HG02763 (cell line): Measurements from ENCODE around the gene PDE9A.

Source experiments
- ATAC-seq: cut with Tn5 transposase; IDR thresholded peaks from one replicate; pipeline ENCODE4 v1.9.1; 2021; ENCODE audit warnings: mild to moderate bottlenecking, moderate library complexity; ENCODE audit not compliant: unreplicated experiment

The PDE9A gene

DNA sequence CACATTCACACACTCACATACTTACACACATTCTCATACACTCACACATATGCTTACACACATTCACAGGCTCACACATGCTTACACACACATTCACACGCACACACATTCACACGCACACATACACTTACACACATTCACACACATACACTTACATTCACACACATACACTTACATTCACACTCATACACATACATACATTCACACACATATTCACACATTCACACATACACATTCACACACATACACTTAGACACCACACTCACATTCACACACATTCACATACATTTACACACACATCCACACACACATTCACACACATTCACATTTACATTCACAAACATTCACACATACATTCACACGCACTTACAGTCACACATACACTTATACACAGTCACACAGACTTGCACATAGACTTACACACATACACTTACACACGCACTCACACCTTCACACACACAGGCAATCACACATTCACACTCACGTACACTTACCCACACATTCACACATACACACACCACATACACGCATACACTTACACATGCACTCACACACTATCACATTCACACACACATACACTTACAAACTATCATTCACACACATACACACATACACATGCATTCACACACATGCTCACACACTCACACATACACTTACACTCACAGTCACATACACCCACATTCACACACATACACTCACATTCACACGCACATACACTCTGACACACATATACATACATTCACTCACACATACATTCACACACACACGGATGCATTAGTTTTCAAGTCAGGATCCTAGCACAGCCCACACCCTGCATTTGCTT, 16.8 kb downstream of the PDE9A start:
- no peak for ATAC-seq

DNA sequence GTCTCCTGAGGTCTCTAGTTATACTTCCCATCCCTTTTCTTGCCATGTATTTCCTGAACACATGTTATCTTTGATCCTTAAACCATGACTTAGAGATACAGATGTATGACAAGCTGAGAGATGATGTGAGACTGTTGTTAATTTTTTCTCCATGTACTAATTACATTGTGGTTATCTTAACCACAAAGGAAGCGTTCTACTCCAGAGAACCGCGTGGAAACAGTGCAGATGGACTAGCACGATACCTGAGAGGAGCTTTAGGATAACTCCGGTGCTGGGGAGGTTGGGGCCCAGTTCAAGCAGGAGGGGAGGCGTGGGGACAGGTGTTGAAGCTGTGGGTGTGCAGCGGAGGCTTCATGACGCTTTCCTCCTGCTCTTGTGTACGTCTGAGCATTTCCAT, 17.5 kb downstream of the PDE9A start:
- no peak for ATAC-seq

DNA sequence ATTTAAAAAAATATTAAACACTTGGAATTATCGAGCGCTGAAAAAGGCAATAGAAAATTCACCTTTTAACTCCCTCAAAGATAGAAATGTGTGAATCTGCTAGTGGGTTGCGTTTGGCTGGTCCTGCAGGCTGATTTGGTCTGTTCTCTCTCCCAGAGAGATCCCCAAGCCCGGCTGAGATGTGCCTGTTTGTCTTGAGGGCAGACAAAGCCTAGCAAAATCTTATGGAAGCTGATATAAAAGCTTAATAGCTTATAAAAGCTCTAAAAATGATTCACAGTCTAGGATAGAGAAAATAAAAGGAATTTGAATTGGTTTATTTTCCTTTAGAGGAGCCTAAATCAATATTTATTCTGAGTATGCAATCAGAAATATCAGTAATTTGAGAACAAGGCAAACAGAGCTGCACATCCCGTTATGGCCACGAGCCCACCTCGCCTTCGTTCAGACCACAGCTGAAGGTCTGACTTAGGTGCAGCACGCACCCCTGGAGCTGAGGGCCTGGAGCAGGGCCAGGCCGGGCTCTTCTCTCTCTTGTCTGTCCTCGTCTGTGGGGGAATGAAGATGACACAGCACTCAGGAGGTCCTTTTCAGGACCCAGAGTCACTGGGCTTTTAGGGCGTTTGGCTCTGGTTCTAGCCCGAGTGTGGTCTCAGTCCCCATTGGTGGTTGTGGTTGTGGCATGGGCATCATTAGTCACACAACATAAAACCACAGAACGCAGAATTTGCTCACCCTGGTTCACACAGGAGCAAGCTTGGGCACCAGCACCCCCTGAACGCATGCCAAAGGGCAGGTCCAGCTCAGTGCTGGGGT, 18.6 kb downstream of the PDE9A start:
- no peak for ATAC-seq

DNA sequence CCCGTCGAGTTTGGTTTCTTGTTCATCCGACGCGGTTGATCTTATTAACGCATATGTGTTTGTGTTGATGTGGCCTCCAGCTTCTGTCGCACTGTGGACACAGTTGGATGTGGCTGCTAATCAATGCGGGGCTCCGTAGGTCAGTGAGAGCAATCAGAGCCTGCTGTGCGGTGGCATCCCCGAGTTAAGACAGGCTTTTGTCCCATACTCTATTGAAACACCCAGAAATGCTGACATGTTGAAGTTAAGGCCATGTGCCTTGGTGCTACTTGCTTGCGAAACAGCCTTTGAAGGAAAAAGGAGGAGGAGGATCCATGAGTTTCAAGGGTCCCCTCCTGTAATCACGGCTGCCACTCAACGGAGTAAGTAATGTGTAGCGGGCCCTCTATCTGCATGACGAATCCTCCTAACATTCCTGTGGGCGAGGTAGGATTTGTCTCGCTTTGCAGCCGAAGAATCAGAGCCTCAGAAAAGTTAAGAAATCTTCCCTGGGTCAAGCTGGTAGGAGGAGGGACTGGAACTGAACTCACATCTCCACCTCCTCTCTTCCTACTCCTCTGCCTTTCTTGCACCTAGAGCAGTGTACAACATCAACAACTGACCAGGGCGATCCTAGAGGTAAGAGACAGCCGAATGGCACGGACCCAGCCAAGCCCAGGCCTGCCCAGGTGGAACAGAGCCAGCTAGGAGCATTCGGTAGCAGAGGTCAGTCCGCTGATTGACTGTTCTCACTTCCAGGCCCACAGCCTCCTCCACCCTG, 19.5 kb downstream of the PDE9A start:
- ATAC-seq = no peak

DNA sequence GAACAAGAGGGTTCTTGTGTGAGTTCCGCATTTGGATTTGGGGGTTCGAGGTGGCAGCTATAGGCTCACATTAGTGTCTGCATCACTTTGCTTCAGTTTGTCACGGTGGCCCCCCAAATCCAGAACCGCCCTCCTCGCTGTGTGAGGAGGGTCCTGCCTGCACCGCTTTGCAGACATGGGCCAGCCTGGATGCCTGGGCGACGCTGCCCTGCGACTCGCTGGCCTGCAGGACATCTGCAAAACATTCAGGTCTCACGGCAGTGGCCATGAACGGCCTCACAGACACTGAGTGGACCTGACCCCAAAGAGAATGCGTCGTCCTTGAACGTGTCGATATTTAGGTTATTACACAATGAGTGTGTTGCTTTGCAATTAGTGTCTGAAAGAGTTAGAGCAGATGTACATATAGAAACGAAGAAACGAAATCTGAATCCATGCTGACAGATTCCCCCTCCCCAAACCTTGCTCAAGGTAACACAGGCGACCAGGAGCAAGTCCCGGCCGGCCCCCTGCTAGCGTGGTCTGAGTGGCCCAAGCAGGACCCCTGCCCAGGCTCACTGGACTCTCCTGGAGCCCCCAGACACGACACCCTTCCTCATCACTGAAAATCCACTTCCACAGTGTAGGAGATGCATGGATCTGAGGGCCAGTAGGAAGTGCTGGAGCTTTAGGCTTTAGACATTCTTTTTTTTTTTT, 20.4 kb downstream of the PDE9A start:
- ATAC-seq = no peak

DNA sequence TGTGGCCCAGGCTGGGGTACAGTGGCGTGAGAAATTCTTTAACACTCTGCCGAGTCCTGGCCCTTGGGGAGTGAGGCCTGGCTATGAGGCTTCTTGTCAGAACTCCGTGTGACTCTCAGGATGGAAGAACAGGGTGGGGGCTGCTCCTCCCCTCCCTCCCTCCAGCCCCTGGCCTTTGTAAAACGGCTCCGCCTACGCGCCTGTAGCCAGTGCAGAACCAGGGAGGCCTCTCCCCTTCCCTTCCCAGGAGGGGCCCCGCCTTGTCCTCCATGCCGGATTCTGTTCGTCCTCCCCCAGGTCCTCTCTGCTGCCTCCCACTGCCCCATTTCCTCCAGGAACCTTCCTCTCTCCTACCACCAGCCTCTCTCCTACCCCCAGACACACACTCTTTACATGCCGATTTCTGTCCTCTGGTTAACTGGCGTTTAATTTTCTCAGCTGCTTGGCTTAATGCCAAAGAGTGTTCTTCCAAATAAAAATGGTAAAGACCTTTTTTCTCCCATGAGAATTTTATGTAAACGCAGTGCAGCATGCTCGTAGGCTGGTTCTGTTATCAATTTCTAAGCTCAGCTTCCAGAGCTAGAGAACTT, 21.0 kb downstream of the PDE9A start:
- ATAC-seq = no peak

DNA sequence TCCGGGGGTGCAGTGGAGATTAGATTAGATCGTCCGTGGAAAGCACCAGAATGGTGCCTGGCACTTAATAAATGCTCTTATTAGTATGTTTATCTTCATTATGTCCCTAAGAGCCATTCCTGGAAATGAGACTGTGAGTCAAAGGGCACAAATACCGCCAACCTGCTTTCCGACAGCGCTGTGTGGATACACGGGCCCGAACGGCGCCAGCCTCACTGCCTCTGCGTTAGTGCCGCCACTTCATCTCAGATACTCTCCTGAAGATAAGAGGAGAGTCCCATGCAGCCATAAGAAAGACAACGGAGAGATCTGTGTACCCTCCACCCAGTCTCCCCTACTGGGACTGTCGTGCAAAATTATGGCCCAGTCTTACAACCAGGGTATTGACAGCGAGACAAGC, 22.0 kb downstream of the PDE9A start:
- no peak for ATAC-seq

DNA sequence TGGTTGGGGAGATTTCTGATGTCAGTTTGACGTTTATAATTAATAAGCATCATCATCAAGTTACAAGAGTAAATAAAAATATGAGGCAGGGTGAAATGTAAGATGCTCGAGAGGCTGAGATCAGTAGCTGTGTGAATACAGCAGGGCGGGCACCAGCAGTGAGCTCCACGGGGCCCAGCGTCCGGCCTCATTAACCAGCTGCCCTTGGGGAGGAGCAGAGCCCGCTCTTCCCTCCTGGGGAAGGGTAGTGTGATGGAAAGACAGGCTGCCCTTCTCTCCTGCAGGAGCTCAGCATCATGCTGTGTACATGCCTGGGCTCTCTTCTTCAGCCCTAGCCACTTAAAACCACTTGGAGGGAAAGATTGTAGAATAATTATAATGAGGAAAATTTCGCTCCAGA, 23.4 kb downstream of the PDE9A start:
- no peak for ATAC-seq

DNA sequence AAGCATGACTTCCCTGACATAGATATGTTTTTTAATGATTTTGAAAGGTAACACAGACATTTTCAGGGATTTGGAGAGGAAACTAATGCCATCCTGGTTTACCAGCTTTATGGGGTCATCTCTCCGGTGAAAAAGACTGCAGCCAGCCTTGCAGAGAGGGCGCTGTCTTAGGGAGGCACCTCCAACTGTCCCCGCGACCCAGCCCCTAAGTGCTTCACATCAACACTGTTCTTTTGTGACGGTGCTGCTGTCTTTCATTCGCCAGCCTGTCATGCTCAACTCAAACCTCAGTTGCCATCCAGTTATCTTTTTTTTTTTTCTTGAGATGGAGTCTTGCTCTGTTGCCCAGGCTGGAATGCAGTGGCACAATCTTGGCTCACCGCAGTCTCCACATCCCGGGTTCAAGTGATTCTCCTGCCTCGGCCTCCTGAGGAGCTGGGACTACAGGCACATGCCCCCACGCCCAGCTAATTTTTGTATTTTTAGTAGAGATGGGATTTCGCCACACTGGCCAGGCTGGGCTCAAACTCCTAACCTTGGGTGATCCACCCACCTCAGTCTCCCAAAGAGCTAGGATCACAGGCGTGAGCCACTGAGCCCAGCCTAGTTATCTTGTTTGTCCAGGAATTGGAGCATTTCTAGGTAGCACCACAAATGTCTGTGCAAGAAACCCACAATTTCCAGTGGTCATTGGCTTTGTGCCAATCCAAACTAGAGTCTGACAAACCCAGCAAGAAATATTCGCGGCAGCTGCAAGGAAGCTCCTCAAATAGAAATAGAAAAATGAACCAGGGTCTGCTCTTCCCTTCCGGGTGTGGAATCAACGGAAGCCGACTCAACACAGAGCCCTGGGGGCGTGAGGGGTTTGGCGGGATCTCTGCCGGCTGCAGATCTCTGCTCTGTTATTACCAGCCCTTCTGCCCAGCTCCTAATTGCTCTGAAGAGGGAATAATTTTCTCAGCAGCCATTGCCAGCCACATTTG, 24.2 kb downstream of the PDE9A start:
- ATAC-seq = no peak

DNA sequence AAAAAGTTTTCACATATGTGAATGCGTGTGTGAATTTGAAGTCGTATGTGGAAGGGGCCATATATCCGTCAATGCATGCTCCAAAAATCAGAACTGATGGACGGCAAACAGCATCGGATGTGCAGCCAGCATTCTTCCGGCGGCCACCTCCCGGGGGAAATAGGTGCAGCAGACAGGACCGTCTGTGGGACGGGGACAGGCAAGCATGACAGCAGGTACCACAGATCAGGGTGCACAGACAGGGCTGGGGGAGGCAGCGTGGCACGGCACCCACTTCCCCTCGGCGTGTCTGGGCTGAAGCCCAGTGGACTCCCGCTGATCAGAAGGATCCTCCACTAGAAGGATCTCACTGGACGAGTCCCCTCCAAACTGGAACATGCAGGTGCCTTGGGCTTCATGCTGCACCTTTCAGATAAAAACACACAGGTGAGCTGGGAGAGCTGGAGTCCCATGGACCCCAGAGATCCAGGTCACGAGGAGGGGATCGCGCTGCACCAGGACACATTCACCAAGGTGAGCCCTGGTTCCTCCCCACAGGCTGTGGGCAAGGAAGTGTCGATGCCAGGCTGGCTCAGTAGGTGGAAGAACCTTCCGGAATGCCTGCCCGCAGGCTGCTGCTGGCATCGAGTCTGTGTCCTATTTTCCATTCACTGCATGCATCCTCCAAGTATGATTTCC, 25.3 kb downstream of the PDE9A start:
- no peak for ATAC-seq

DNA sequence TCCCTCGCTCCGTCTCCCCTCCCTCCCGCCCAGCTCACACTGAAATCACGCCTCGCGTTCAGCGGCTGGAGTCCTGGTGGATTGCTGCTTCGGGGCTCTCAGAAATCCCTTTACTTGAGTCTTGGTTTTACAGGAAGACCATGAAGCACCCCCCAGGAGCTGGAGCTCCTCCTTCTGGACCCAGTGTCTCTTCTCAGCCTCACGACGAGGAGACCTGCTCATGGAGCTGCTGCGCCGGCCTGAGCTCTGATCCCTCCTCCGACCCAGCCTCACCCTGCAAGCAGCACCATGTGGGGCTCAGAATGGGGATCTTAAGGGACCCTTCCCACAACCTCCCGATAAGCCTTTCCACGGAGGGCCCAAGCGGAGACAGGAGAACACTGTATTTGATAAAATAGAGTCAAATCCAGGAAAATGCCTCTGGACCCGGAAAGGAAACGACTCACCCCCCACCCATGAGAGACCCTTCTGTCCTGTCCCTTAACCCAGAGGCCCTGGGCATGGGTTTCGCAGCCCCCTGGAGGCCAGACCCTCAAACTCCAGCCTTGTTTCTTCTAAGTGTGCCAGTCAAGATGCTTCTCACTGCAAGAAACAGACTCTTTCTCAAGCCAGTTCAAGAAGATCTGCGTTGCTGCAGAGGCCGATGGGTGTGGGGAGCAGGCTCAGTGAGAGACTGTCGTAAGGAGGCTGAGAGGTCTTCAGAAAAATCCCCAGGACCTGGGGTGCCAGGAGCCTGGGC, 26.1 kb downstream of the PDE9A start:
- ATAC-seq = no peak

DNA sequence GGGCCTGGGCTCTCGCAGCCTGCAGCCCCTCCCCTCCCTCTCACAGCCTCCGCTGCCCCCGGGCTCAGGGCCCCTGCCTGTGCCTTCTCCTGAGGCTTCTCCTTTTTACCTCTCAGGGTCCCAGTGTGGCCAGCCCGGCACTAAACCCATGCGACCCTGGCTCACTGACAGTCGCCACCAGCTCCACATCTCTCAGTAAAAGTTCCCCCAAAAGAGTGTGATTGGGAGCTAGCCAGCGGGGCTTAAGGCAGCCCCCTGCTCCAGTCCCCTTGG, 26.6 kb downstream of the PDE9A start:
- ATAC-seq = no peak

DNA sequence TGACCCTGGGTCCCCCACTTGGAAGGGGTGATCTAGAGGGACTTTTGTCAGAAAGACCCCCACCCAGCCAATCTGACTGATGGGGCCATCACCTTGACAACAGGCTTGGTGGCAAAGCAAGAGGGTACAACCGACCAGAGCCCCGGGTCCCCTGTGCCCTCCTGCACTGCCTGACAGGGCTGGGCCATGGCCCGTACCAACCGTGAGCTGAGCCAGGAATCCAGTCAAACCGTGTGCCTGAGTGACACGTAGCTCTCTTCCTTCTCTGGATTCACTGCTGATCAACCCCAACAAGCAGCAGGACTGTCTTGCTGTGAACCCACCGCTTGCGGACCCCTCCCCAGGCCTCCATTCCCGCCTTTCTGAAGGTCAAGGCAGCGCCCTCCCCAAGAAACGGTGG, 27.0 kb downstream of the PDE9A start:
- ATAC-seq = no peak

DNA sequence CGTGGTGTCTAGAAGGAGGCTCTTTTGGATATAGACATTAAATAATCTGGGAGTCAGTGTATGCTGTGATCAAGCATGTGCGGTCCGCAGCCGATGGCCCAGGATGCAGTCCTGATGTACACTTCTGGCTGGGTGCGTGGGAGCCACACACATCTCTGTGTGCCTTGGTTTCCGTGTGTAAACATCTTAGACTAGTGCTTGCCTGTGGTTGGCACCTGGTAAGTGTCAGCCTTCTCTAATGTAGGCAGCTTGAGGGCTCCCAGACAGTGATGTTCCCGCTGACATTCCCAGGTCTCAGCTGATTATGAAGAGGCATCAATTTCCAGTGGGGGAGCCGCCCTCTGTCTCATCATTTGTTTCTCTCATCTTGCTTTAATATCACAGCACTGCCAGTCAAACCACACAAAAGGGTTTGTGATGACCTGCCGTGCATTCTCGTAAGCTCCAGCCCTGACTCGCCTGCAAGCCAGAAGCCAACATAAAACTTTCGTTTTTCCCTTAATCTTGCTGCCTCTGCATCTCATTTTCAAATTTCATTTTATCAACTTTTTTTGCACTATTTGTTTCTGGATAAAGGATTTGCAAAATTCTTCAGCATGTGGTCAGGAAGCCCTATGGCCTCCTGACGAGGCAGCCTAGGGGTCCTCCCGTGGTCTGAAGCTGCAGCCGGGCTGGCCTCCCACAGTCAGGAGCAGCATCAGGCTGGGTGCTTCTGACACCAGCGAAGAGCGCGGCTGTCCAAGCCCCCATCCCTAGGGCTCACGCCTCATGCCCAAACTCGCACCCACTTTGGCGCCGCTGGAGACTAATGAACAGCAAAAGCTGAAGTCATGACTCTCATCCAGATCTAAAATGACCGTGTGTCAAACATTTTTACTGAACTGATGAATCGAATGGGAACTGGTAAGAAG, 28.1 kb downstream of the PDE9A start:
- no peak for ATAC-seq

DNA sequence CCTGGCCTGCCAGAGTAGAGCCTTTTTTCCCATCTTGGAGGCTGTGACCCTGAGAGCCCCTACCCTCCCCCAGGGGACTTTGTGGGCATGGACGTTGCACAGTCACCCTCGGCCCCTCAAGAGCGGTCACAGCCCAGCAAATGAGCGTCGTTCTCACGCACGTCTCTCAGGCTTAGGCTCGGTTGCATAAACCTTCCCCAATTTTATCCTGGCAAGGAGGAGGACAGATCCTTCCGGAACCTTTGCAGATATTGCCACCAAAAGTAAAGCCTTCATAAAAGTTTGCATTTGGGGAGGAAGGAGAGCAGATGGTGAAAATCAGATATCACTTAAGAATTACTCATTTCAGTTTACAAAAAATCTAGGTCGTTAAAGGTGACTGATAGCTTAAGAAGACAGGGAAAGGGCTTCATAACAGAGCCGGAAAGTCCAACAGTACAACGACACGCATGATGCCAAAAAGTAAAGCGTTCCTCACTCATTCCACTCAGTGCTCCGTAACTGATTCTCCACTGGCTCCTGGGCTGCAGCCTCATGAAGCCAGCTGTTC, 29.3 kb downstream of the PDE9A start:
- ATAC-seq = no peak

DNA sequence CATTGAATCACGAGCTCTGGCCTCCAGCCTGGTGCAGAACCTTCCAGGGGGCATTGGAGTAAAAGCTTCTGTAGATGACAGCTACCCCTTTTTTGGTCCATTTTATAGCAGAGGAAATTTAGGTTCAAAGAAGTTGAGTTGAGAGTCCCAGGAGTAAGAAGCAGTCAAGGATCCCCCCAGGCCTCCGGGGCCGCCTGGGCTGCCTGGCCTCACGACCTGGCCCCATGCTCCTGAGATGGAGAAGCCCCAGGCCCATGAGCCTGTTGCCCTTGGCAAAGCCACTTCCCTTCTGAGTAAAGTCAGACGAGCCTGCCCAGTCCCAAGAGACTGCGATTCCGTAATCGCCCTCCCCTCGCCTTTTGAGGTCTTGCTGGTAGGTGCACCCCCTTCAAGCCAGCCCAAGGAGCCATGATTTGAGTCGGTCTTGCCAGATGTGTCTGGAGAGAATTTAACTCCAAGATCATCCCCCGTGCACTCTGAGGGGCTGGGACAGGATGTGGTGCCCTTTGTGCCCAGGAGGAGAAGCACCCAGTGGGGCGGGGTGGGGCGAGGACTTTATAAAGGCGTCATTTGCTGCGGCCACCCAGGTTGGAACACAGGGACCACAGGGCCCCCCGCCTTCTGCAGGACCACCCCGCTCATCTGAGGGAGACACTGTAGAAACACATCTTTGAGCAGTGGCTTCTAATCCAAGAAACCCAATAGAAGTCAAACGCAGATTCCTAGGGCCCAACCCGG, 30.1 kb downstream of the PDE9A start:
- ATAC-seq = no peak
